ENCODE results near the gene CBFA2T2.

- TF ChIP-seq CTCF (IDR thresholded peaks at IDR 0.05) (no peak), POLR2A (IDR thresholded peaks at IDR 0.05) (no peak)
Measured at GRCh38 chr20:33636776-33637175, 146.9 kb downstream of the CBFA2T2 start.
